ENCODE data around the gene SMG1.
"Not testable (repeated sequence)": the region's sequence is repeated elsewhere in the genome, so short reads cannot be mapped to it uniquely, and the experiment has no call there.

SMG1 gene

DNA sequence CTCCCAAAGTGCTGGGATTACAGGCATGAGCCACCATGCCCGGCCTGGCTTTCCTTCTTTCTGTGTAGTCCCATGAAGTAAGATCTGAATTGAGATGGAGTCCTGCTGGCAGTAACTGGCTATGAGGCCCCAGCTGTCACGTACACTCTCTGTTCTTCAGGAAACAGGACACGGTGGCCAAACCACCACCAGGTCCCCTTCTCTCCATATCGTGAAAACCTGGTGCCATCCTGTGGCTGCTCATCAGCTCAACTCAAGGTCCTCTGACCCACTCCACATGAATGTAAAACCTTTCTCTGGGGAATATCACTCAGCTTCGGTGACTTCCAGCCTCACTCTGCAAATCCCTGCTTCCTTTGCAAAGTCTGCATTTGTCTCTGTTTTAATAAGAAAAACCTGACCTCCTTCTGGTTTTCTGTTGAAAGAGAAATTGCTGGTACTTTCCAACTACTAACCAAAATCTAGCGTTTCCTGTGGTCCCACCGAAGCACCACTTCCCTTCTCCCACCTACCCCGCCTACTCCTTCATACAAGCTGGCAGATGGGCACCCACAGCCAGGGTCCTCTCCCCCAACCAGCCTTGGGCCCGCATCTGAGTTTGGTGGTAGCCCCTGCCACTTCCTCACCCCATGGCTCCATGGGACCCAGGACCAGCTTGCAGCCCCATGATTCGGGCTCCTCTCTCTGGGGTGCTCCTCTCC is 168.1 kb downstream of the SMG1 start:
- not testable (repeated sequence) for DNase-seq

GRCh38 chr16:18756639-18757038 is 169.6 kb downstream of the SMG1 start:
- not testable (repeated sequence) for DNase-seq
